SK-N-SH (cell line): ENCODE results near the gene RREB1. TPM values are rescaled to one million over a fixed set of nuclear protein-coding genes. Genes with fewer than 3 reads are reported as not detected.
A peak's percentile ranks its signal among the peaks of the same experiment; 100 is the strongest.

Experiments used
- CTCF ChIA-PET: fragments of 300-600, 350-600 bp; formaldehyde crosslinking; extraction: SDS; loops from one replicate; lab custom pipeline; 2021; lab: Yijun Ruan, JAX
- POLR2A ChIA-PET: fragments of 350-600 bp; sonication (Branson Sonifier 250); formaldehyde crosslinking; extraction: SDS; loops from one replicate; lab custom pipeline; 2020; ENCODE audit warnings: antibody characterized with exemption, inconsistent platforms; lab: Yijun Ruan, JAX
- DNase-seq: peaks from one replicate; pipeline ENCODE4 v3.0.0; 2012
- H2AFZ ChIP-seq: fragments of 200-600 bp; sonication (generic); 2 replicates; pipeline ENCODE4 v1.8.1; 2016; ENCODE audit warnings: antibody characterized with exemption, mild to moderate bottlenecking, low read depth
- H3F3A ChIP-seq: fragments of 200-600 bp; sonication (generic); replicated peaks from 2 replicates; pipeline ENCODE3; 2016; ENCODE audit warnings: antibody characterized with exemption, mild to moderate bottlenecking; ENCODE audit not compliant: insufficient read depth
- H3K27ac ChIP-seq, 2 experiments: fragments of 200-500 bp in 1 of 2; fragments of 200-600 bp in 1 of 2; sonication (Bioruptor generic) in 1 of 2; sonication (generic), shearing (Covaris generic) in 1 of 2; 2 replicates each; pipeline versions ENCODE4 v1.5.1 to v1.6.1; 2014 to 2016; ENCODE audit warnings: low read depth in 2 of 2, inconsistent platforms in 1 of 2, low read length in 1 of 2, mild to moderate bottlenecking in 1 of 2, mixed read lengths in 1 of 2
- H3K27me3 ChIP-seq: fragments of 200-600 bp; sonication (generic), shearing (Covaris generic); 2 replicates; pipeline ENCODE4 v1.6.1; 2016; ENCODE audit warnings: mixed run types; ENCODE audit not compliant: insufficient read depth
- H3K36me3 ChIP-seq, 2 experiments: fragments of 200-500 bp in 1 of 2; fragments of 200-600 bp in 1 of 2; sonication (Bioruptor generic) in 1 of 2; sonication (generic) in 1 of 2; replicated peaks in 1 of 2; 2 replicates each; pipeline versions ENCODE3 to v1.5.1; 2014 to 2016; ENCODE audit warnings: low read length in 1 of 2, mild to moderate bottlenecking in 1 of 2; ENCODE audit not compliant: insufficient read depth in 2 of 2, control insufficient read depth in 1 of 2
- H3K4me1 ChIP-seq, 2 experiments: fragments of 200-500 bp in 1 of 2; fragments of 200-600 bp in 1 of 2; sonication (Bioruptor generic) in 1 of 2; sonication (generic), shearing (Covaris generic) in 1 of 2; 2 replicates each; pipeline versions ENCODE4 v1.5.1 to v1.6.1; 2014 to 2016; ENCODE audit warnings: low read depth in 1 of 2, low read length in 1 of 2, mixed run types in 1 of 2; ENCODE audit not compliant: insufficient read depth in 2 of 2, control insufficient read depth in 1 of 2
- H3K4me2 ChIP-seq: fragments of 200-600 bp; sonication (generic), shearing (Covaris generic); 2 replicates; pipeline ENCODE4 v1.6.1; 2017; ENCODE audit warnings: mixed run types
- H3K4me3 ChIP-seq, 2 experiments: fragments of 200-500 bp in 1 of 2; fragments of 200-600 bp in 1 of 2; sonication (Bioruptor generic) in 1 of 2; sonication (generic), shearing (Covaris generic) in 1 of 2; 2 replicates each; pipeline versions ENCODE4 v1.5.1 to v1.8.1; 2014 to 2016; ENCODE audit warnings: low read depth in 2 of 2, inconsistent platforms in 1 of 2, low read length in 1 of 2, mild to moderate bottlenecking in 1 of 2, mixed read lengths in 1 of 2, moderate library complexity in 1 of 2
- H3K79me2 ChIP-seq: fragments of 200-600 bp; sonication (generic); 2 replicates; pipeline ENCODE4 v1.8.1; 2017; ENCODE audit warnings: mild to moderate bottlenecking; ENCODE audit not compliant: insufficient read depth
- H3K9ac ChIP-seq: fragments of 200-600 bp; sonication (generic); 2 replicates; pipeline ENCODE4 v1.6.1; 2017; ENCODE audit warnings: mixed run types
- H3K9me2 ChIP-seq: fragments of 200-600 bp; sonication (generic); 2 replicates; pipeline ENCODE4 v1.6.1; 2017; ENCODE audit warnings: mixed run types
- H3K9me3 ChIP-seq: fragments of 200-600 bp; sonication (generic); 2 replicates; pipeline ENCODE4 v1.6.1; 2017; ENCODE audit warnings: mixed run types, mild to moderate bottlenecking, moderate library complexity
- H4K20me1 ChIP-seq: fragments of 200-600 bp; sonication (generic); 2 replicates; pipeline ENCODE4 v1.6.1; 2017; ENCODE audit warnings: mild to moderate bottlenecking, mixed run types; ENCODE audit not compliant: insufficient read depth
- CHD2 ChIP-seq: fragments of 150-350 bp; IDR thresholded peaks from 2 replicates; pipeline ENCODE4 v1.6.1; 2018; ENCODE audit warnings: low read length; ENCODE audit not compliant: partially characterized antibody
- EP300 ChIP-seq, 2 experiments: IDR thresholded peaks; 2 replicates each; pipeline versions ENCODE4 v1.4.0 to v1.6.1; 2012; ENCODE audit warnings: borderline replicate concordance in 1 of 2, low read depth in 1 of 2, low read length in 1 of 2
- FOXJ3 ChIP-seq: sonication (generic); formaldehyde crosslinking; IDR thresholded peaks from 2 replicates; pipeline ENCODE4 v1.5.1; 2020; ENCODE audit warnings: mild to moderate bottlenecking, missing genetic modification reagents
- GABPA ChIP-seq: IDR thresholded peaks from 2 replicates; pipeline ENCODE4 v1.4.0; 2012; ENCODE audit warnings: low read depth, mild to moderate bottlenecking
- GATA2 ChIP-seq: sonication (generic); formaldehyde crosslinking; IDR thresholded peaks from 2 replicates; pipeline ENCODE4 v1.5.0; 2020; ENCODE audit warnings: mild to moderate bottlenecking, missing genetic modification reagents
- JUND ChIP-seq: IDR thresholded peaks from 2 replicates; pipeline ENCODE4 v1.4.0; 2012
- NRF1 ChIP-seq: IDR thresholded peaks from 2 replicates; pipeline ENCODE4 v1.6.1; 2012; ENCODE audit warnings: low read depth, mild to moderate bottlenecking, low read length
- POLR2AphosphoS5 ChIP-seq: IDR thresholded peaks from 2 replicates; pipeline ENCODE4 v1.6.1; 2012; ENCODE audit warnings: low read depth, low read length
- RAD21 ChIP-seq: IDR thresholded peaks from 2 replicates; pipeline ENCODE4 v1.6.1; 2012; ENCODE audit warnings: mild to moderate bottlenecking, low read length
- SMC3 ChIP-seq: IDR thresholded peaks from 2 replicates; pipeline ENCODE4 v1.6.1; 2012; ENCODE audit warnings: low read depth, low read length, improper control_type of control experiment
- TCF12 ChIP-seq: IDR thresholded peaks from 2 replicates; pipeline ENCODE4 v1.4.0; 2012
- TEAD4 ChIP-seq: IDR thresholded peaks from 2 replicates; pipeline ENCODE4 v1.4.0; 2012; ENCODE audit warnings: mild to moderate bottlenecking, borderline replicate concordance; ENCODE audit not compliant: insufficient read depth
- WGBS: methylation state at CpG from one replicate; pipeline ENCODE4 v1.1.6; 2017; ENCODE audit warnings: low lambda C conversion rate; 5-methylcytosine and 5-hydroxymethylcytosine counted together
- polyA plus RNA-seq, 3 experiments: library from polyadenylated mRNA; depleted of rRNA; stranded (reverse); fragments of >200 nt; gene quantifications; 2 replicates each; pipeline ENCODE4 v1.2.3, GENCODE V29; 2012
- TF ChIP-seq, protein P1 (sequence below): IDR thresholded peaks from 2 replicates; pipeline ENCODE4 v1.4.0; 2012; ENCODE audit warnings: low read depth
- TF ChIP-seq, protein P2 (sequence below): fragments of 150-350 bp; IDR thresholded peaks from 2 replicates; pipeline ENCODE4 v1.6.1; 2016; ENCODE audit warnings: mild to moderate bottlenecking, low read depth, low read length
- TF ChIP-seq, protein P3 (sequence below): fragments of 150-350 bp; IDR thresholded peaks from 2 replicates; pipeline ENCODE4 v1.6.1; 2017; ENCODE audit warnings: antibody characterized with exemption, low read length, low read depth, borderline replicate concordance
- TF ChIP-seq, protein P4 (sequence below): IDR thresholded peaks from 2 replicates; pipeline ENCODE4 v1.4.0; 2012; ENCODE audit warnings: low read depth, borderline replicate concordance

Gene RREB1
- polyA plus RNA-seq, 1 of the 3 experiments (the other 2 are of a cell fraction), result 2.0 TPM

DNA sequence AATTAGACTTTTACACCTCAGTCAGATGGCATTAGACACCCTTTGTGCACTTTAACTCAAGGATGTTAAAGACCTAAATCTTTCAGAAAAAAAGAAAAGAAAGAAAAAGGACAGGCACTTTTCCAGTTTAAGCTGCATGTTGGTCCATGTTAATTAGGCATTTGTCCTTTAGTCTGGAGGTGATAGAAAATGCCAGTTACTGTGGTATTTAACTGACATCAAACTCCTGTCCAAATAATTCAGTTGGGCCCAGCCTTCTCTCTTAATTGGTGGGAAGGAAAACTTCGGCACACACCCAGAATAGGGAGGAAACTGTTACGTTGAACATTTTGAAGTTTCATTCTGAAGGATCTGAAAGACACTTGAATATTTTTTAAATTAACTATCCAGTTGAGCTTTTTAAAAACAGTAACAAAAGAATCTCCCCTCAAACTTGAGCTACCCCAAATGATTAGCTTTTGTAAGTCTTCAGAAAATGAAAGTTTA, 30.3 kb downstream of the RREB1 start:
- H3K9me3 ChIP-seq, result no peaks in the 10 kb centered on the region
- no peak overlapping the region for H3K4me3 ChIP-seq
- H3K9ac ChIP-seq, result no peak overlapping the region
- peaks cover 0 to 3% of the 10 kb centered on the region in 2 experiments for H3K36me3 ChIP-seq
- 0 out of 4 replicates have a peak overlapping the region, but pooled peaks of 1 of the 2 experiments have one; percentile 21 for H3K27ac ChIP-seq
- H4K20me1 ChIP-seq, result no peaks in the 10 kb centered on the region; the same call in 1 of the 2 replicates
- peaks cover 0 to 4% of the 10 kb centered on the region in 2 experiments; a peak in 2 of 4 replicates for H3K4me1 ChIP-seq
- H3K79me2 ChIP-seq, result peaks cover 88% of the 10 kb centered on the region
- ChIA-PET POLR2A (no interaction called here), CTCF (no interaction called here)
- H3F3A ChIP-seq, result peaks cover 10% of the 10 kb centered on the region
- no peak overlapping the region for H3K4me2 ChIP-seq
- no peak overlapping the region for H2AFZ ChIP-seq
- 77% methylated on average over 2 of the region's 2 CpGs for WGBS
- no peaks in the 10 kb centered on the region for H3K27me3 ChIP-seq
- no peaks in the 10 kb centered on the region for H3K9me2 ChIP-seq
- no peak for DNase-seq
- TF ChIP-seq RAD21 (no peak), TCF12 (no peak), EP300 (IDR thresholded peaks at IDR 0.05; ENCODE audit: borderline replicate concordance in 1 of 2, low read depth in 1 of 2, low read length in 1 of 2) (no peak)
- TF ChIP-seq, protein P1, sequence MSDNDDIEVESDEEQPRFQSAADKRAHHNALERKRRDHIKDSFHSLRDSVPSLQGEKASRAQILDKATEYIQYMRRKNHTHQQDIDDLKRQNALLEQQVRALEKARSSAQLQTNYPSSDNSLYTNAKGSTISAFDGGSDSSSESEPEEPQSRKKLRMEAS, result no peak
- TF ChIP-seq, protein P2, sequence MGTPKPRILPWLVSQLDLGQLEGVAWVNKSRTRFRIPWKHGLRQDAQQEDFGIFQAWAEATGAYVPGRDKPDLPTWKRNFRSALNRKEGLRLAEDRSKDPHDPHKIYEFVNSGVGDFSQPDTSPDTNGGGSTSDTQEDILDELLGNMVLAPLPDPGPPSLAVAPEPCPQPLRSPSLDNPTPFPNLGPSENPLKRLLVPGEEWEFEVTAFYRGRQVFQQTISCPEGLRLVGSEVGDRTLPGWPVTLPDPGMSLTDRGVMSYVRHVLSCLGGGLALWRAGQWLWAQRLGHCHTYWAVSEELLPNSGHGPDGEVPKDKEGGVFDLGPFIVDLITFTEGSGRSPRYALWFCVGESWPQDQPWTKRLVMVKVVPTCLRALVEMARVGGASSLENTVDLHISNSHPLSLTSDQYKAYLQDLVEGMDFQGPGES, result no peak

DNA sequence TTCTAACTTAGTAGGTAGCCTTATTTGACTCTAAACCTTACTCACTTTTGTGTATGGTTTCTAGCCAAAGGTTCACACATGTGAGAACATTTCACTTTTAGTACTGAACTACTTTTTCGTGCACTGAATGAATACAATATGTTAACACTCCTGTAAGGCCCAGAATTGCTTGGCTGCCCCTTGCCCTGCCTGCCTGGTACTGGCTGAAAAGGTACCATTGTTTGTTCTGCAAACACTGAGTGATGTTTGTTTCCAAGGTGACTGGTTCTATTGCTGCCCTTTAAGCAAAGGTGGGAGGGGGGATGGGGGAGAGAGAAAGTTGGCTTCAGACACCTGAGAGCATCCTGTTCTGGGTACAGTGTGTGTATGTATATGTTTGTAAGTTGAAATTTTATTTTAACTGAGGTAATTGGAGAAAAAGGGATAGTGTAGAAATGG, 31.2 kb downstream of the RREB1 start:
- Histone ChIP-seq H3K9me3 (no peaks in the 10 kb centered on the region), H3K4me3 (no peak overlapping the region), H2AFZ (no peak overlapping the region), H3K27ac (no peak overlapping the region), H3K79me2 (peaks cover 92% of the 10 kb centered on the region), H3F3A (peaks cover 10% of the 10 kb centered on the region), H3K4me2 (no peak overlapping the region), H4K20me1 (no peaks in the 10 kb centered on the region; the same call in 1 of the 2 replicates), H3K36me3 (peaks cover 0 to 3% of the 10 kb centered on the region in 2 experiments), H3K9ac (no peak overlapping the region), H3K27me3 (no peaks in the 10 kb centered on the region), H3K4me1 (peaks cover 0 to 4% of the 10 kb centered on the region in 2 experiments; a peak in 2 of 4 replicates), H3K9me2 (no peaks in the 10 kb centered on the region)
- ChIA-PET CTCF (no interaction called here), POLR2A (no interaction called here)
- DNase-seq, result no peak
- WGBS, result 88% methylated on average over 1 of the region's 1 CpG
- TF ChIP-seq RAD21 (no peak), TEAD4 (no peak), SMC3 (no peak), GATA2 (no peak), CHD2 (no peak), GABPA (no peak), JUND (no peak), FOXJ3 (CRISPR knock-in tag) (no peak), NRF1 (no peak), EP300 (IDR thresholded peaks at IDR 0.05; ENCODE audit: borderline replicate concordance in 1 of 2, low read depth in 1 of 2, low read length in 1 of 2) (no peak), TCF12 (no peak), POLR2AphosphoS5 (no peak)
- TF ChIP-seq, protein P3, sequence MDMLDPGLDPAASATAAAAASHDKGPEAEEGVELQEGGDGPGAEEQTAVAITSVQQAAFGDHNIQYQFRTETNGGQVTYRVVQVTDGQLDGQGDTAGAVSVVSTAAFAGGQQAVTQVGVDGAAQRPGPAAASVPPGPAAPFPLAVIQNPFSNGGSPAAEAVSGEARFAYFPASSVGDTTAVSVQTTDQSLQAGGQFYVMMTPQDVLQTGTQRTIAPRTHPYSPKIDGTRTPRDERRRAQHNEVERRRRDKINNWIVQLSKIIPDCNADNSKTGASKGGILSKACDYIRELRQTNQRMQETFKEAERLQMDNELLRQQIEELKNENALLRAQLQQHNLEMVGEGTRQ, result no peak
- TF ChIP-seq, protein P4, sequence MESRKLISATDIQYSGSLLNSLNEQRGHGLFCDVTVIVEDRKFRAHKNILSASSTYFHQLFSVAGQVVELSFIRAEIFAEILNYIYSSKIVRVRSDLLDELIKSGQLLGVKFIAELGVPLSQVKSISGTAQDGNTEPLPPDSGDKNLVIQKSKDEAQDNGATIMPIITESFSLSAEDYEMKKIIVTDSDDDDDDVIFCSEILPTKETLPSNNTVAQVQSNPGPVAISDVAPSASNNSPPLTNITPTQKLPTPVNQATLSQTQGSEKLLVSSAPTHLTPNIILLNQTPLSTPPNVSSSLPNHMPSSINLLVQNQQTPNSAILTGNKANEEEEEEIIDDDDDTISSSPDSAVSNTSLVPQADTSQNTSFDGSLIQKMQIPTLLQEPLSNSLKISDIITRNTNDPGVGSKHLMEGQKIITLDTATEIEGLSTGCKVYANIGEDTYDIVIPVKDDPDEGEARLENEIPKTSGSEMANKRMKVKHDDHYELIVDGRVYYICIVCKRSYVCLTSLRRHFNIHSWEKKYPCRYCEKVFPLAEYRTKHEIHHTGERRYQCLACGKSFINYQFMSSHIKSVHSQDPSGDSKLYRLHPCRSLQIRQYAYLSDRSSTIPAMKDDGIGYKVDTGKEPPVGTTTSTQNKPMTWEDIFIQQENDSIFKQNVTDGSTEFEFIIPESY, result no peak
- TF ChIP-seq, protein P1, result no peak
